Mononuclear cell (primary cell): ENCODE measurements around the gene PHIP. TPM values are rescaled to one million over a fixed set of nuclear protein-coding genes. Genes with fewer than 3 reads are reported as not detected.

Experiments
- H3K27me3 ChIP-seq: 2 replicates; pipeline ENCODE4 v1.6.0; 2011; ENCODE audit warnings: low read length, control low read depth; ENCODE audit not compliant: insufficient read depth
- H3K4me1 ChIP-seq: 2 replicates; pipeline ENCODE4 v1.5.1; 2011; ENCODE audit warnings: mild to moderate bottlenecking, low read length, control low read depth; ENCODE audit not compliant: insufficient read depth
- H3K4me3 ChIP-seq: 2 replicates; pipeline ENCODE4 v1.5.1; 2011; ENCODE audit warnings: mild to moderate bottlenecking, low read length, moderate library complexity
- H3K9me3 ChIP-seq: 2 replicates; pipeline ENCODE4 v1.5.1; 2011; ENCODE audit warnings: low read depth, mild to moderate bottlenecking, control low read depth, low read length
- total RNA-seq: library from RNA; depleted of rRNA; stranded (reverse); fragments of >200 nt; gene quantifications from one replicate; pipeline ENCODE4 v1.2.3, GENCODE V29; 2012

The PHIP gene
- total RNA-seq, 1 donor: 69.3 TPM

GRCh38 chr6:79047072-79047471, 31.0 kb downstream of the PHIP start:
- Histone ChIP-seq H3K27me3 (no peaks in the 10 kb centered on the region), H3K4me1 (no peaks in the 10 kb centered on the region), H3K4me3 (no peak overlapping the region), H3K9me3 (no peaks in the 10 kb centered on the region)

GRCh38 chr6:79045966-79046365, 32.1 kb downstream of the PHIP start:
- Histone ChIP-seq H3K9me3 (no peaks in the 10 kb centered on the region), H3K4me1 (no peaks in the 10 kb centered on the region), H3K27me3 (no peaks in the 10 kb centered on the region), H3K4me3 (no peak overlapping the region)

- Histone ChIP-seq H3K4me1 (no peaks in the 10 kb centered on the region), H3K9me3 (no peaks in the 10 kb centered on the region), H3K27me3 (no peaks in the 10 kb centered on the region), H3K4me3 (no peak overlapping the region)
Observed at GRCh38 chr6:79042799-79043126, 35.3 kb downstream of the PHIP start.

- Histone ChIP-seq H3K27me3 (no peaks in the 10 kb centered on the region), H3K4me1 (no peaks in the 10 kb centered on the region), H3K9me3 (no peaks in the 10 kb centered on the region), H3K4me3 (no peak overlapping the region)
Observed at GRCh38 chr6:79042088-79042798, 35.8 kb downstream of the PHIP start.

GRCh38 chr6:79040083-79040482, 38.0 kb downstream of the PHIP start:
- no peaks in the 10 kb centered on the region for H3K9me3 ChIP-seq
- H3K4me3 ChIP-seq: no peak overlapping the region
- H3K27me3 ChIP-seq: no peaks in the 10 kb centered on the region
- H3K4me1 ChIP-seq: no peaks in the 10 kb centered on the region

GRCh38 chr6:79038061-79038460, 40.0 kb downstream of the PHIP start:
- H3K4me1 ChIP-seq: no peaks in the 10 kb centered on the region
- no peaks in the 10 kb centered on the region for H3K27me3 ChIP-seq
- H3K9me3 ChIP-seq: no peaks in the 10 kb centered on the region
- H3K4me3 ChIP-seq: no peak overlapping the region

GRCh38 chr6:79034865-79035264, 43.2 kb downstream of the PHIP start:
- H3K4me3 ChIP-seq: no peak overlapping the region
- H3K4me1 ChIP-seq: peaks cover 7% of the 10 kb centered on the region
- H3K9me3 ChIP-seq: no peaks in the 10 kb centered on the region
- H3K27me3 ChIP-seq: no peaks in the 10 kb centered on the region

GRCh38 chr6:79033279-79033678, 44.8 kb downstream of the PHIP start:
- Histone ChIP-seq H3K9me3 (no peaks in the 10 kb centered on the region), H3K27me3 (no peaks in the 10 kb centered on the region), H3K4me1 (peaks cover 7% of the 10 kb centered on the region), H3K4me3 (no peak overlapping the region)

- H3K4me3 ChIP-seq: no peak overlapping the region
- no peaks in the 10 kb centered on the region for H3K27me3 ChIP-seq
- H3K9me3 ChIP-seq: no peaks in the 10 kb centered on the region
- H3K4me1 ChIP-seq: peaks cover 7% of the 10 kb centered on the region
Observed at GRCh38 chr6:79031821-79032590, 46.0 kb downstream of the PHIP start.

- H3K4me3 ChIP-seq: no peak overlapping the region
- H3K9me3 ChIP-seq: no peaks in the 10 kb centered on the region
- peaks cover 7% of the 10 kb centered on the region for H3K4me1 ChIP-seq
- H3K27me3 ChIP-seq: no peaks in the 10 kb centered on the region
Observed at GRCh38 chr6:79030511-79030910, 47.5 kb downstream of the PHIP start.

GRCh38 chr6:79030023-79030422, 48.0 kb downstream of the PHIP start:
- H3K27me3 ChIP-seq: no peaks in the 10 kb centered on the region
- no peak overlapping the region for H3K4me3 ChIP-seq
- H3K9me3 ChIP-seq: no peaks in the 10 kb centered on the region
- peaks cover 7% of the 10 kb centered on the region for H3K4me1 ChIP-seq

- Histone ChIP-seq H3K4me3 (no peak overlapping the region), H3K9me3 (no peaks in the 10 kb centered on the region), H3K4me1 (peaks cover 7% of the 10 kb centered on the region), H3K27me3 (no peaks in the 10 kb centered on the region)
Observed at GRCh38 chr6:79028641-79029314, 49.3 kb downstream of the PHIP start.

GRCh38 chr6:79011940-79012339, 66.1 kb downstream of the PHIP start:
- Histone ChIP-seq H3K4me1 (no peaks in the 10 kb centered on the region), H3K9me3 (no peaks in the 10 kb centered on the region), H3K27me3 (no peaks in the 10 kb centered on the region), H3K4me3 (no peak overlapping the region)

- Histone ChIP-seq H3K4me1 (no peaks in the 10 kb centered on the region), H3K4me3 (no peak overlapping the region), H3K27me3 (no peaks in the 10 kb centered on the region), H3K9me3 (no peaks in the 10 kb centered on the region)
Observed at GRCh38 chr6:79010422-79010821, 67.6 kb downstream of the PHIP start.

- no peak overlapping the region for H3K4me3 ChIP-seq
- H3K4me1 ChIP-seq: no peaks in the 10 kb centered on the region
- H3K9me3 ChIP-seq: no peaks in the 10 kb centered on the region
- no peaks in the 10 kb centered on the region for H3K27me3 ChIP-seq
Observed at GRCh38 chr6:79009819-79010218, 68.2 kb downstream of the PHIP start.
